GM12878 (cell line): ENCODE data around the gene IMMP2L. TPM values are rescaled to one million over a fixed set of nuclear protein-coding genes. Genes with fewer than 3 reads are reported as not detected.

Experiments used
- ATAC-seq: fragments of 200-7000 bp; cut with Tn5 transposase; 3 replicates; pipeline ENCODE4 v1.9.1; 2020; ENCODE audit warnings: mild to moderate bottlenecking, moderate library complexity
- BruUV-seq: library from RNA; stranded (reverse); fragments of 400-500 nt; replicated peaks from 2 replicates; lab custom pipeline; 2021; lab: Mats Ljungman, UMichigan
- CTCF ChIA-PET: fragments of 300-600 bp; sonication (Branson Sonifier 250); formaldehyde crosslinking; extraction: SDS; loops from one replicate; lab custom pipeline; 2021; ENCODE audit warnings: inconsistent platforms; lab: Yijun Ruan, JAX
- POLR2A ChIA-PET: fragments of 350-600 bp; formaldehyde crosslinking; extraction: SDS; loops from one replicate; lab custom pipeline; 2021; ENCODE audit warnings: inconsistent platforms; lab: Charles Lee
- RAD21 ChIA-PET: fragments of 300-600 bp; sonication (Branson Sonifier 250); formaldehyde crosslinking; loops from one replicate; lab custom pipeline; 2023; ENCODE audit warnings: antibody characterized with exemption; ENCODE audit not compliant: unreplicated experiment; lab: Charles Lee
- SMC1A ChIA-PET: fragments of 300-600 bp; sonication (Branson Sonifier 250); formaldehyde crosslinking; loops from one replicate; lab custom pipeline; 2023; ENCODE audit not compliant: unreplicated experiment, uncharacterized antibody; lab: Charles Lee
- DNase-seq: peaks from one replicate; pipeline ENCODE4 v3.0.0-alpha.2; 2011; ENCODE audit warnings: low read depth, low spot score
- FAIRE-seq: peaks from 3 replicates; lab custom pipeline; 2011; peaks lifted over from hg19 to GRCh38; lab: Jason Lieb, UNC
- H2AFZ ChIP-seq: 2 replicates; pipeline ENCODE4 v1.6.0; 2011; ENCODE audit warnings: low read depth, low read length, control low read depth; ENCODE audit not compliant: control insufficient read depth
- H3K27ac ChIP-seq: 2 replicates; pipeline ENCODE4 v1.5.1; 2011; ENCODE audit warnings: control low read depth; ENCODE audit not compliant: control insufficient read depth, insufficient read depth
- H3K27me3 ChIP-seq, 2 experiments: replicated peaks in 1 of 2; 2 replicates each; pipeline versions ENCODE4 v1.6.0 to v1.6.1; 2011; ENCODE audit warnings: low read length in 1 of 2; ENCODE audit not compliant: control insufficient read depth in 2 of 2, insufficient read depth in 2 of 2
- H3K36me3 ChIP-seq, 2 experiments: 2 replicates each; pipeline ENCODE4 v1.5.1; 2011; ENCODE audit warnings: low read length in 1 of 2; ENCODE audit not compliant: control insufficient read depth in 2 of 2, insufficient read depth in 2 of 2
- H3K4me1 ChIP-seq: 2 replicates; pipeline ENCODE4 v1.6.1; 2011; ENCODE audit warnings: mild to moderate bottlenecking, low read length, moderate library complexity, mixed read lengths; ENCODE audit not compliant: control insufficient read depth, insufficient read depth
- H3K4me2 ChIP-seq: 2 replicates; pipeline ENCODE4 v1.6.0; 2011; ENCODE audit warnings: control low read depth; ENCODE audit not compliant: control insufficient read depth, insufficient read depth
- H3K4me3 ChIP-seq: fragments of 200-600 bp; sonication (generic); 2 replicates; pipeline ENCODE4 v1.5.1; 2016
- H3K79me2 ChIP-seq: 2 replicates; pipeline ENCODE4 v1.6.0; 2011; ENCODE audit warnings: low read length; ENCODE audit not compliant: control insufficient read depth, insufficient read depth
- H3K9ac ChIP-seq: 2 replicates; pipeline ENCODE4 v1.8.0; 2011; ENCODE audit warnings: low read length, control low read depth, mixed read lengths; ENCODE audit not compliant: control insufficient read depth, insufficient read depth
- H3K9me3 ChIP-seq: replicated peaks from 3 replicates; pipeline ENCODE4 v1.5.1; 2011; ENCODE audit warnings: mild to moderate bottlenecking, low read length; ENCODE audit not compliant: control insufficient read depth, insufficient read depth
- H4K20me1 ChIP-seq: 2 replicates; pipeline ENCODE4 v1.6.0; 2011; ENCODE audit not compliant: control insufficient read depth, insufficient read depth
- CBX3 ChIP-seq: fragments of 200-600 bp; sonication (generic); IDR thresholded peaks from 2 replicates; pipeline ENCODE4 v1.6.1; 2016; ENCODE audit warnings: low read depth, borderline replicate concordance
- MYC ChIP-seq: IDR thresholded peaks from 2 replicates; pipeline ENCODE4 v1.6.1; 2011; ENCODE audit warnings: mild to moderate bottlenecking, low read length, moderate library complexity, inconsistent platforms; ENCODE audit not compliant: insufficient read depth, insufficient replicate concordance, insufficient read length, severe bottlenecking
- PML ChIP-seq: IDR thresholded peaks from 2 replicates; pipeline ENCODE4 v1.6.1; 2012; ENCODE audit warnings: low read length, inconsistent platforms
- RAD51 ChIP-seq: fragments of 450-650 bp; IDR thresholded peaks from 2 replicates; pipeline ENCODE4 v1.6.1; 2016; ENCODE audit warnings: moderate library complexity, mild to moderate bottlenecking, inconsistent platforms
- RB1 ChIP-seq: fragments of 450-650 bp; formaldehyde crosslinking; IDR thresholded peaks from 2 replicates; pipeline ENCODE4 v1.6.1; 2017; ENCODE audit warnings: mild to moderate bottlenecking, borderline replicate concordance
- RELA ChIP-seq: fragments of 450-650 bp; IDR thresholded peaks from 2 replicates; pipeline ENCODE4 v1.8.0; 2014; ENCODE audit warnings: borderline replicate concordance; ENCODE audit not compliant: partially characterized antibody
- SIN3A ChIP-seq: IDR thresholded peaks from 2 replicates; pipeline ENCODE4 v1.6.1; 2012; ENCODE audit warnings: low read depth, low read length, improper control_type of control experiment
- SMC3 ChIP-seq: IDR thresholded peaks from 2 replicates; pipeline ENCODE4 v1.6.1; 2011; ENCODE audit warnings: low read length, improper control_type of control experiment, borderline replicate concordance
- TBL1XR1 ChIP-seq: IDR thresholded peaks from 2 replicates; pipeline ENCODE4 v1.6.1; 2012; ENCODE audit warnings: low read depth, low read length, improper control_type of control experiment
- ZNF384 ChIP-seq: IDR thresholded peaks from 2 replicates; pipeline ENCODE4 v1.6.1; 2012; ENCODE audit warnings: low read depth, mild to moderate bottlenecking, low read length, improper control_type of control experiment, borderline replicate concordance
- WGBS: methylation state at CpG from one replicate; pipeline ENCODE4 v1.1.6; 2016; ENCODE audit warnings: low lambda C conversion rate; ENCODE audit not compliant: insufficient replicate concordance, insufficient coverage; ENCODE audit errors: missing lambda C conversion rate; 5-methylcytosine and 5-hydroxymethylcytosine counted together
- in situ Hi-C: fragments of 300-500 bp; cut with MboI; formaldehyde crosslinking; loops from 9 replicates; pipeline ENCODE4 v1.14.3; 2018; ENCODE audit warnings: mixed read lengths
- intact Hi-C: fragments of 100-400 bp; cut with micrococcal nuclease; formaldehyde crosslinking; loops from one replicate; pipeline ENCODE4 v1.14.2; 2022; ENCODE audit not compliant: unreplicated experiment
- polyA plus RNA-seq, 11 experiments: library from polyadenylated mRNA; depleted of rRNA in 4 of 11; unstranded in 6 of 11; stranded (reverse) in 5 of 11; fragments of >200 nt; fragmentation: Nextera tagmentation in 4 of 11; fragmentation: Illumina TruSeq in 1 of 11; extraction: Ambion mirVana in 4 of 11; extraction: Trizol in 1 of 11; gene quantifications; 1 replicate in 1 of 11; 2 replicates in 10 of 11; pipeline versions ENCODE4 v1.2.1 to v1.2.3, GENCODE V29; 2011 to 2016; ENCODE audit warnings: inconsistent platforms in 2 of 11, missing spikeins in 2 of 11, low read depth in 1 of 11
- total RNA-seq, 4 experiments: library from RNA; depleted of rRNA in 3 of 4; stranded (reverse); fragments of >200 nt in 3 of 4; fragmentation: Illumina TruSeq in 1 of 4; extraction: Trizol in 1 of 4; gene quantifications; 2 replicates each; pipeline versions ENCODE4 v1.2.1 to v1.2.3, GENCODE V29; 2013 to 2021
- TF ChIP-seq, protein P1 (sequence below): fragments of 450-650 bp; IDR thresholded peaks from 2 replicates; pipeline ENCODE4 v1.6.1; 2017; ENCODE audit warnings: mild to moderate bottlenecking, low read depth, inconsistent platforms; ENCODE audit not compliant: poor library complexity, severe bottlenecking

The IMMP2L gene
- total and polyA plus RNA-seq, 10 of the 15 experiments (the other 5 are each of a cell fraction or from before 2014, with no cell fraction given), result 12.6 to 46.3 (median 19.6) TPM

DNA sequence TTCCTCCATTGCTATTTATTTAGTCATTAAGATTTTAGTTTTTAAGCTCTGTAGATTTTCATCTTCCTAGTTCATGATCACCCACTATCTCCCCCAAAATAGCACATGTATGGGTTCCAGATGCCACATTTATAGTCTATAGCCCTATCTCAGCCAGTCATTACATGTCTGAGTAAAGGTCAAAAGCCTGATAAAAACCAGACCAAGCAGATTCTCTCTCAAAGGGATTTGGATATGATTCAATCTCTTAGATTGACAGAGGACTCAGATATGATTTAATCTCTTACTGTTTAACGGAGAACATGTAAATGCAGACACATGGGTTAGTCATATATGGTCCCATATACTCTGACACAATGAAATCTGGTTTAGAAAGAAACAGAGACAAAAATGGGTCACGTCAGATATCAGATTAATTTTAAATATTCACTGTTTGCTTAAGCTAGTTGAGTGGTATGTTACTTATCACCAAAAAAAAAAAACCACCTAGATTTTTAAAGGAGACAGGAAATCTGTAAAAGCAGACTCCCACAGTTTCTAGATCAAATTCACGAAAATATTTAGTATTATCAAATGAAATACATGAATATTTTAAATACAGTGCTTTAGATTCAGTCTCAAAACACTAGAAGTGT lies 578.4 kb downstream of the IMMP2L start:
- Histone ChIP-seq H3K79me2 (no peaks in the 10 kb centered on the region), H3K27me3 (no peaks in the 10 kb centered on the region), H3K27ac (no peak overlapping the region), H3K4me1 (no peaks in the 10 kb centered on the region), H2AFZ (no peak overlapping the region), H3K9ac (no peak overlapping the region), H4K20me1 (no peaks in the 10 kb centered on the region), H3K9me3 (no peaks in the 10 kb centered on the region), H3K4me2 (no peak overlapping the region), H3K4me3 (no peak overlapping the region), H3K36me3 (no peaks in the 10 kb centered on the region)
- ChIA-PET POLR2A (no interaction called here), RAD21 (no interaction called here), CTCF (interaction anchor here (0.6 to 1.0 kb wide), 2 partner anchors 29 to 553 kb away, joined by 3 read pairs; no protein-coding TSS in a partner anchor), SMC1A (no interaction called here)
- TF ChIP-seq SMC3, result no peak
- TF ChIP-seq SIN3A, result no peak
- TF ChIP-seq RB1, result no peak
- no peak for TF ChIP-seq TBL1XR1
- no peak for TF ChIP-seq MYC
- no peak for TF ChIP-seq RELA
- TF ChIP-seq, protein P1, sequence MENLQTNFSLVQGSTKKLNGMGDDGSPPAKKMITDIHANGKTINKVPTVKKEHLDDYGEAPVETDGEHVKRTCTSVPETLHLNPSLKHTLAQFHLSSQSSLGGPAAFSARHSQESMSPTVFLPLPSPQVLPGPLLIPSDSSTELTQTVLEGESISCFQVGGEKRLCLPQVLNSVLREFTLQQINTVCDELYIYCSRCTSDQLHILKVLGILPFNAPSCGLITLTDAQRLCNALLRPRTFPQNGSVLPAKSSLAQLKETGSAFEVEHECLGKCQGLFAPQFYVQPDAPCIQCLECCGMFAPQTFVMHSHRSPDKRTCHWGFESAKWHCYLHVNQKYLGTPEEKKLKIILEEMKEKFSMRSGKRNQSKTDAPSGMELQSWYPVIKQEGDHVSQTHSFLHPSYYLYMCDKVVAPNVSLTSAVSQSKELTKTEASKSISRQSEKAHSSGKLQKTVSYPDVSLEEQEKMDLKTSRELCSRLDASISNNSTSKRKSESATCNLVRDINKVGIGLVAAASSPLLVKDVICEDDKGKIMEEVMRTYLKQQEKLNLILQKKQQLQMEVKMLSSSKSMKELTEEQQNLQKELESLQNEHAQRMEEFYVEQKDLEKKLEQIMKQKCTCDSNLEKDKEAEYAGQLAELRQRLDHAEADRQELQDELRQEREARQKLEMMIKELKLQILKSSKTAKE, result no peak
- TF ChIP-seq PML, result no peak
- TF ChIP-seq ZNF384, result no peak
- no peak for TF ChIP-seq RAD51
- no peak for TF ChIP-seq CBX3
- in situ Hi-C loops, result no loop called here
- no peak for FAIRE-seq
- BruUV-seq, result no TSS peak
- 39% methylated on average over 3 of the region's 3 CpGs for WGBS
- DNase-seq, result no peak
- intact Hi-C loops, result no loop called here
- ATAC-seq, result no peak
